Vagina (tissue), 2 donors: ENCODE data around the gene SRGAP2B.
"Not testable (repeated sequence)": the region's sequence is repeated elsewhere in the genome, so short reads cannot be mapped to it uniquely, and the experiment has no call there.

Experiments used
- CTCF ChIP-seq, 3 experiments: fragments of 450-650 bp in 2 of 3; fragments of 200-600 bp in 1 of 3; sonication (generic) in 1 of 3; IDR thresholded peaks; one replicate each; pipeline ENCODE4 v1.5.1; 2017 to 2019; ENCODE audit warnings: antibody characterized with exemption in 3 of 3, mild to moderate bottlenecking in 2 of 3, moderate library complexity in 2 of 3
- POLR2AphosphoS5 ChIP-seq, 2 donors: sonication (generic); formaldehyde crosslinking; IDR thresholded peaks; one replicate each; pipeline ENCODE4 v1.9.0; 2017; ENCODE audit warnings: antibody characterized with exemption in 2 of 2, mild to moderate bottlenecking in 2 of 2, low read depth in 1 of 2; ENCODE audit not compliant: insufficient read depth in 1 of 2

GRCh38 chr1:145058184-145058583 is 36.9 kb downstream of the SRGAP2B start:
- TF ChIP-seq CTCF (IDR thresholded peaks at IDR 0.05); POLR2AphosphoS5 (IDR thresholded peaks at IDR 0.05; ENCODE audit: insufficient read depth in 1 of 2, low read depth in 1 of 2): not testable (repeated sequence)
